Hematopoietic multipotent progenitor cell treated with erythropoietin and hydrocortisone succinate and interleukin-3 and kit ligand, for 4 days (in vitro differentiated cells): ENCODE results near the gene TBXAS1.
A peak's percentile ranks its signal among the peaks of the same experiment; 100 is the strongest.

Experiments used
- DNase-seq: peaks from one replicate; pipeline ENCODE4 v3.0.0-alpha.2; 2015

Gene TBXAS1

GRCh38 chr7:140054751-140055150, 225.7 kb downstream of the TBXAS1 start:
- no peak for DNase-seq

GRCh38 chr7:140055833-140056232, 226.8 kb downstream of the TBXAS1 start:
- no peak for DNase-seq

- no peak for DNase-seq
Measured at GRCh38 chr7:140056431-140057142, 227.5 kb downstream of the TBXAS1 start.

- no peak for DNase-seq
Measured at GRCh38 chr7:140057143-140057535, 228.1 kb downstream of the TBXAS1 start.

- DNase-seq: no peak
Measured at GRCh38 chr7:140058517-140058916, 229.5 kb downstream of the TBXAS1 start.

GRCh38 chr7:140059273-140060242, 230.5 kb downstream of the TBXAS1 start:
- peak; percentile 98 for DNase-seq

- DNase-seq: no peak
Measured at GRCh38 chr7:140060243-140060630, 231.2 kb downstream of the TBXAS1 start.

- DNase-seq: peak; percentile 93
Measured at GRCh38 chr7:140060788-140061606, 231.9 kb downstream of the TBXAS1 start.

GRCh38 chr7:140061607-140061930, 232.5 kb downstream of the TBXAS1 start:
- DNase-seq: no peak

- DNase-seq: peak; percentile 69
Measured at GRCh38 chr7:140062118-140062527, 233.1 kb downstream of the TBXAS1 start.

GRCh38 chr7:140062528-140063299, 233.7 kb downstream of the TBXAS1 start, which contains the start of gene PARP12:
Gene PARP12 (minus strand): TSS chr7:140062951. CDS start chr7:140062847, 104 bp downstream.
- peak; percentile 94 for DNase-seq

GRCh38 chr7:140067052-140067451, 238.0 kb downstream of the TBXAS1 start:
- DNase-seq: no peak

- no peak for DNase-seq
Measured at GRCh38 chr7:140068033-140068432, 239.0 kb downstream of the TBXAS1 start.

- no peak for DNase-seq
Measured at GRCh38 chr7:140069298-140069949, 240.4 kb downstream of the TBXAS1 start.
